ENCODE results near the gene CELF2. TPM values are rescaled to one million over a fixed set of nuclear protein-coding genes. Genes with fewer than 3 reads are reported as not detected.

CELF2 gene
- total and polyA plus RNA-seq, 2 of the 4 experiments (the other 2 are of a cell fraction) = 3.5 to 6.6 TPM

- TF ChIP-seq MAZ (IDR thresholded peaks at IDR 0.05; ENCODE audit: borderline replicate concordance, low read depth, low read length) (no peak), NFE2L2 (IDR thresholded peaks at IDR 0.05; ENCODE audit: low read depth, low read length) (no peak), RCOR1 (IDR thresholded peaks at IDR 0.05; ENCODE audit: insufficient replicate concordance, low read length) (no peak), CTCF (conservative IDR thresholded peaks at IDR 0.05; ENCODE audit: low read depth, low read length) (no peak), FOS (IDR thresholded peaks at IDR 0.05; ENCODE audit: low read depth, low read length) (no peak), CEBPB (IDR thresholded peaks at IDR 0.05; ENCODE audit: low read depth, low read length) (no peak), BHLHE40 (IDR thresholded peaks at IDR 0.05; ENCODE audit: low read depth, low read length) (no peak)
- Histone ChIP-seq H3K79me1 (ENCODE audit: low read depth in 1 of 2, low read length in 2 of 2) (no peaks in the 10 kb centered on the region), H3K27me3 (ENCODE audit: control insufficient read depth, insufficient read depth, low read length) (no peaks in the 10 kb centered on the region), H3K36me3 (ENCODE audit: control insufficient read depth, insufficient read depth, low read length) (no peaks in the 10 kb centered on the region), H2BK15ac (ENCODE audit: low read depth, low read length) (no peak overlapping the region), H2AFZ (replicated peaks; ENCODE audit: low read length, poor library complexity) (no peak overlapping the region), H4K91ac (ENCODE audit: insufficient read depth, low read depth, low read length) (no peak overlapping the region), H2AK5ac (ENCODE audit: low read depth, low read length) (no peak overlapping the region), H3K56ac (ENCODE audit: extremely low read depth, insufficient read depth, low read length) (no peak overlapping the region), H3K4me3 (ENCODE audit: insufficient read depth, low read depth, low read length) (no peak overlapping the region), H3K4ac (ENCODE audit: low read depth, low read length) (no peak overlapping the region), H4K5ac (ENCODE audit: low read depth, low read length) (no peak overlapping the region), H3K27ac (ENCODE audit: insufficient read depth, low read length) (no peak overlapping the region), H4K20me1 (ENCODE audit: insufficient read depth, low read length) (no peaks in the 10 kb centered on the region), H2BK5ac (ENCODE audit: low read depth, low read length, poor library complexity, severe bottlenecking) (no peak overlapping the region), H3K14ac (replicated peaks; ENCODE audit: low read depth, low read length) (no peak overlapping the region), H3K4me1 (ENCODE audit: control insufficient read depth, insufficient read depth, low read length) (no peaks in the 10 kb centered on the region; the same call in 1 of the 2 replicates), H3K4me2 (ENCODE audit: low read depth, low read length) (no peak overlapping the region), H3K23ac (ENCODE audit: low read depth, low read length) (no peak overlapping the region), H2AK9ac (replicated peaks; ENCODE audit: low read depth, low read length, poor library complexity) (no peak overlapping the region), H2BK20ac (ENCODE audit: low read depth, low read length) (no peak overlapping the region), H3K9me1 (ENCODE audit: insufficient read depth, low read length) (no peaks in the 10 kb centered on the region), H3K9ac (ENCODE audit: low read depth, low read length) (no peak overlapping the region), H4K8ac (ENCODE audit: low read depth in 2 of 2, low read length in 2 of 2) (no peak overlapping the region), H2BK120ac (ENCODE audit: low read depth, low read length) (no peak overlapping the region), H3K9me3 (ENCODE audit: control insufficient read depth, insufficient read depth, low read length) (no peaks in the 10 kb centered on the region), H3K18ac (ENCODE audit: low read depth, low read length) (no peak overlapping the region)
- in situ Hi-C loops (cut with MboI; ENCODE audit: low sequenced_read_pairs) (no loop called here), dilution Hi-C loops (cut with HindIII; ENCODE audit: low sequenced_read_pairs, unreplicated experiment) (no loop called here), intact Hi-C loops (cut with micrococcal nuclease) (no loop called here)
- WGBS, 2 experiments (ENCODE audit: extremely low coverage in 2 of 2, insufficient read length in 1 of 2) = no CpG with 5 or more reads among the region's 3 CpGs
- DNase-seq = peak; percentile 4
- CTCF ChIA-PET = no interaction called here
- no peak for ATAC-seq (ENCODE audit: low read depth)
- no TSS peak for BruUV-seq (replicated peaks)
- POLR2A ChIA-PET (ENCODE audit: unreplicated experiment) = no interaction called here
Measured at GRCh38 chr10:11331726-11332125, 314.1 kb downstream of the CELF2 start.
